ENCODE measurements around the gene PRKCZ.
"Not testable (repeated sequence)": the region's sequence is repeated elsewhere in the genome, so short reads cannot be mapped to it uniquely, and the experiment has no call there.

The PRKCZ gene

GRCh38 chr1:2086446-2087078 is 36.4 kb downstream of the PRKCZ start:
- DNase-seq (ENCODE audit: low read depth): no peak

GRCh38 chr1:2087766-2088165 is 37.6 kb downstream of the PRKCZ start:
- no peak for DNase-seq (ENCODE audit: low read depth)

GRCh38 chr1:2088458-2088857 is 38.2 kb downstream of the PRKCZ start:
- no peak for DNase-seq (ENCODE audit: low read depth)

- DNase-seq (ENCODE audit: low read depth): no peak
Observed at GRCh38 chr1:2089051-2089450, 38.8 kb downstream of the PRKCZ start.

GRCh38 chr1:2090216-2090890 is 40.1 kb downstream of the PRKCZ start:
- DNase-seq (ENCODE audit: low read depth): no peak

GRCh38 chr1:2091611-2092604 is 41.7 kb downstream of the PRKCZ start:
- no peak for DNase-seq (ENCODE audit: low read depth)

GRCh38 chr1:2093055-2093454 is 42.8 kb downstream of the PRKCZ start:
- no peak for DNase-seq (ENCODE audit: low read depth)

- DNase-seq (ENCODE audit: low read depth): no peak
Observed at GRCh38 chr1:2093636-2094035, 43.4 kb downstream of the PRKCZ start.

GRCh38 chr1:2094269-2095158 is 44.3 kb downstream of the PRKCZ start:
- DNase-seq (ENCODE audit: low read depth): not testable (repeated sequence)

- DNase-seq (ENCODE audit: low read depth): no peak
Observed at GRCh38 chr1:2095394-2095793, 45.2 kb downstream of the PRKCZ start.

GRCh38 chr1:2095981-2096736 is 45.9 kb downstream of the PRKCZ start:
- DNase-seq (ENCODE audit: low read depth): no peak

GRCh38 chr1:2097386-2098300 is 47.4 kb downstream of the PRKCZ start:
- no peak for DNase-seq (ENCODE audit: low read depth)

- DNase-seq (ENCODE audit: low read depth): no peak
Observed at GRCh38 chr1:2098301-2098698, 48.1 kb downstream of the PRKCZ start.

- DNase-seq (ENCODE audit: low read depth): no peak
Observed at GRCh38 chr1:2098839-2099785, 48.9 kb downstream of the PRKCZ start.

GRCh38 chr1:2099886-2100779 is 49.9 kb downstream of the PRKCZ start:
- no peak for DNase-seq (ENCODE audit: low read depth)

GRCh38 chr1:2100780-2101108 is 50.5 kb downstream of the PRKCZ start:
- DNase-seq (ENCODE audit: low read depth): no peak

- no peak for DNase-seq (ENCODE audit: low read depth)
Observed at GRCh38 chr1:2101531-2101930, 51.3 kb downstream of the PRKCZ start.

- DNase-seq (ENCODE audit: low read depth): no peak
Observed at GRCh38 chr1:2101946-2102345, 51.7 kb downstream of the PRKCZ start.
